HG03575 (cell line): ENCODE data around the gene CPNE4.

Experiments used
- ATAC-seq: cut with Tn5 transposase; IDR thresholded peaks from one replicate; pipeline ENCODE4 v1.9.1; 2021; ENCODE audit not compliant: unreplicated experiment, insufficient number of reproducible peaks, low FRiP score; ENCODE audit errors: extremely low read depth

The CPNE4 gene

GRCh38 chr3:131669600-131669999 lies 365.2 kb downstream of the CPNE4 start:
- ATAC-seq = no peak

GRCh38 chr3:131658771-131659170 lies 376.0 kb downstream of the CPNE4 start:
- ATAC-seq = no peak

GRCh38 chr3:131658115-131658514 lies 376.7 kb downstream of the CPNE4 start:
- no peak for ATAC-seq

- ATAC-seq = no peak
Measured at GRCh38 chr3:131655070-131655690, 379.6 kb downstream of the CPNE4 start.

- ATAC-seq = no peak
Measured at GRCh38 chr3:131645638-131646037, 389.2 kb downstream of the CPNE4 start.

- ATAC-seq = no peak
Measured at GRCh38 chr3:131636266-131636775, 398.5 kb downstream of the CPNE4 start.

- ATAC-seq = no peak
Measured at GRCh38 chr3:131630807-131631206, 404.0 kb downstream of the CPNE4 start.

- ATAC-seq = peak; percentile 85
Measured at GRCh38 chr3:131630097-131630496, 404.7 kb downstream of the CPNE4 start.

GRCh38 chr3:131623431-131623830 lies 411.4 kb downstream of the CPNE4 start:
- ATAC-seq = no peak

- ATAC-seq = no peak
Measured at GRCh38 chr3:131622726-131623125, 412.1 kb downstream of the CPNE4 start.

GRCh38 chr3:131620977-131621376 lies 413.8 kb downstream of the CPNE4 start:
- ATAC-seq = no peak

- ATAC-seq = no peak
Measured at GRCh38 chr3:131619821-131620220, 415.0 kb downstream of the CPNE4 start.

GRCh38 chr3:131616719-131617118 lies 418.1 kb downstream of the CPNE4 start:
- no peak for ATAC-seq

GRCh38 chr3:131612745-131613144 lies 422.1 kb downstream of the CPNE4 start:
- ATAC-seq = no peak

GRCh38 chr3:131610174-131610573 lies 424.6 kb downstream of the CPNE4 start:
- ATAC-seq = no peak

- no peak for ATAC-seq
Measured at GRCh38 chr3:131608741-131609140, 426.1 kb downstream of the CPNE4 start.

GRCh38 chr3:131608296-131608695 lies 426.5 kb downstream of the CPNE4 start:
- no peak for ATAC-seq

GRCh38 chr3:131605916-131606315 lies 428.9 kb downstream of the CPNE4 start:
- ATAC-seq = no peak

- ATAC-seq = no peak
Measured at GRCh38 chr3:131602011-131602779, 432.6 kb downstream of the CPNE4 start.

GRCh38 chr3:131597816-131598215 lies 437.0 kb downstream of the CPNE4 start:
- ATAC-seq = no peak
